GM20000 (cell line): ENCODE measurements around the gene C3orf20.
"Not testable (repeated sequence)": the region's sequence is repeated elsewhere in the genome, so short reads cannot be mapped to it uniquely, and the experiment has no call there.

Experiments used
- DNase-seq: peaks from one replicate; pipeline ENCODE4 v3.0.0; 2012; ENCODE audit warnings: low spot score
- TF ChIP-seq, protein P1 (sequence below): IDR thresholded peaks from 2 replicates; pipeline ENCODE4 v1.5.1; 2012; ENCODE audit warnings: mild to moderate bottlenecking, control low read depth; ENCODE audit errors: extremely low read depth, missing control alignments

Gene C3orf20

DNA sequence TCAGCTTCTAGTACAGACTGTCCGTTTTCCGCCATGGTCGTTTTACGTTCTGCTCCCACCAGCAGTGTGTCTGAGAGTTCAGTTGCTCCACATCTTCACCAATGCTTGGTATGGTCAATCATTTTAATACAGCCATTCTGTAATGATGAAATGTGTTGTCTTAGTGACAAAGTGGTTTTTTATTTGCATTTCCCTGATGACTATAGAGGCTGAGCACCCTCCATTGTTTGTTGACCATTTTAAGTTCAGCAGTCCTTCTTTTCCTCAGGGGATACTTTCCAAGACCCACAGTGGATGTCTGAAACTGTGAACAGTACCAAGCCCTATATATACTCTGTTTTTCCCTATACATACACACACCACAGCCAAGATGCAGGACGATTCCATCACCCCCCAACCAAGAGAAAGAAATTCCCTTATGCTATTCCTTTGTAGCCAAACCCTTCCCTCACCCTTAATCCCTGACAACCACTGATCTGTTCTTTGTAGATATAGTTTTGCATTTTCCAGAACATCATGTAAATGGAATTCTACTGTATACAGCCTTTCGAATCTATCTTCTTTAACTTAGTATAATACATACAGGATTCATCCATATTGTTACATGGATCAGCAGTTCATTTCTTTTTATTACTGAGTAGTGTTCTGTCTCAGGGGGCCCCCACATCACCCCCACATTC, 55.9 kb downstream of the C3orf20 start:
- no peak for DNase-seq

DNA sequence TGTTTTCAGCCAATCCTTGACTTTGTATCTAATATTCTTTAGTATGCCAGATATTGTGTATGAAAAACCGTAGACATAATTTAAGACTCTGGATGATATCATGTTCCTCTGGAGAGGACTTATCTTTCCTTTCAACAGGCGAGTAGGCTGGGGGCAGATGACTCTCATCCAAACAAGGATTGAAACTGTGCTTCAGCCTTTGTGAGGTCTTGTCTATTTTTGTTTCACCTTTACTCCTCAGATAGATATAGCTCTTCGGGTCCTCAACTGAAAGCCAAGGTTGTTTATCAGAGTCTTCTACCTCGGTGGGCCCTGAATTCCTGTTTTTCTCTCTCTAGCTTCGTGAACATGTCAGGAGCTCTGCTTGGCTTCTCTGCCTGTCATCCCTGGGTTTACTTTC, 66.0 kb downstream of the C3orf20 start:
- TF ChIP-seq, protein P1, sequence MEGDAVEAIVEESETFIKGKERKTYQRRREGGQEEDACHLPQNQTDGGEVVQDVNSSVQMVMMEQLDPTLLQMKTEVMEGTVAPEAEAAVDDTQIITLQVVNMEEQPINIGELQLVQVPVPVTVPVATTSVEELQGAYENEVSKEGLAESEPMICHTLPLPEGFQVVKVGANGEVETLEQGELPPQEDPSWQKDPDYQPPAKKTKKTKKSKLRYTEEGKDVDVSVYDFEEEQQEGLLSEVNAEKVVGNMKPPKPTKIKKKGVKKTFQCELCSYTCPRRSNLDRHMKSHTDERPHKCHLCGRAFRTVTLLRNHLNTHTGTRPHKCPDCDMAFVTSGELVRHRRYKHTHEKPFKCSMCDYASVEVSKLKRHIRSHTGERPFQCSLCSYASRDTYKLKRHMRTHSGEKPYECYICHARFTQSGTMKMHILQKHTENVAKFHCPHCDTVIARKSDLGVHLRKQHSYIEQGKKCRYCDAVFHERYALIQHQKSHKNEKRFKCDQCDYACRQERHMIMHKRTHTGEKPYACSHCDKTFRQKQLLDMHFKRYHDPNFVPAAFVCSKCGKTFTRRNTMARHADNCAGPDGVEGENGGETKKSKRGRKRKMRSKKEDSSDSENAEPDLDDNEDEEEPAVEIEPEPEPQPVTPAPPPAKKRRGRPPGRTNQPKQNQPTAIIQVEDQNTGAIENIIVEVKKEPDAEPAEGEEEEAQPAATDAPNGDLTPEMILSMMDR = no peak
- no peak for DNase-seq

More for the DNA sequence above, 55.9 kb downstream of the C3orf20 start:
- TF ChIP-seq, protein P1 = no peak

DNA sequence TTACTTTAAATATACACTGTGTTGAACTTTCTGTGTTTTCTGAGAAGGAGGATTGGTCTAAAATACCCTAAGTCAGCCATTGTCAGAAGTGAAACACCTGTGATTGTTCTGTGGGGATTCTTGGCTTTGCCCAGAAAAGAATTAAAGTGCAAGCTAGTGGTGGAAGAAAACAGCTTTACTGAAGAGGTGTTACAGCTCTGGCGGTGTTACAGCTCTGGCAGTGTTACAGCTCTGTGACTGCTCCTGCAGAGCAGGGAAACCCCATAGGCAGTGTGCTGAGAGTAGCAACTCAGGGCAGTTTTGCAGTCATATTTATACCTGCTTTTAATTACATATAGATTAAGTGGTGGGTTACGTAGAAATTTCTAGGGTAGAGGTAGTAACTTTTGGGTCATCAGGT, 66.6 kb downstream of the C3orf20 start:
- no peak for DNase-seq
- TF ChIP-seq, protein P1 = no peak

DNA sequence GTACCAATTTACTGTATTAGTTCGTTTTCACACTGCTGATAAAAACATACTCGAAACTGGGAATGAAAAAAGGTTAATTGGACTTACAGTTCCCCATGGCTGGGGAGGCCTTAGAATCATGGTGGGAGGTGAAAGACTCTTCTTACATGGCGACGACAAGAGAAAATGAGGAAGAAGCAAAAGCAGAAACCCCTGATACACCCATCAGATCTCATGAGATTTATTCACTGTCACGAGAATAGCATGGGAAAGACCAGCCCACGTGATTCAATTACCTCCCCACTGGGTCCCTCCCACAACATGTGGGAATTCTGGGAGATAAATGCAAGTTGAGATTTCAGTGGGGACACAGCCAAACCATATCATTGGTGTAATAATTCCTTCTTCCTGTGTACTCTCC, 69.6 kb downstream of the C3orf20 start:
- TF ChIP-seq, protein P1 = no peak
- DNase-seq = no peak

DNA sequence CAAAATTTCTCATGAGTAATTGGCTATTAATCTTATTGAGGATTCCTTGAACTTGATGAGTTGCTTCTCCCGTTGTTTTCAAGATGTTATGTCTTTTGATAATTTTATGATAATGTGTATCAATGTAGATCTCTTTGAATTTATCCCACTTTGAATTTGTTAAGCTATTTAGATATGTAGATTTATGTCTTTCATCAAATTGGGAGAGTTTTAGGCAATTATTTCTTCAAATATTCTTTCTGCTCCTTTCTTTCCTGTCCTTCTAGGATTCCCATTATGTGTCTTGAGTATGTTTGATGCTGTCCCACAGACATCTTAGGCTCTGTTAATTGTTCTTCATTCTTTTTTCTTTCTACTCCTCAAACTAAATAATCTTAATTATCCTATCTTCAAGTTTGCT, 75.7 kb downstream of the C3orf20 start:
- TF ChIP-seq, protein P1 = no peak

DNA sequence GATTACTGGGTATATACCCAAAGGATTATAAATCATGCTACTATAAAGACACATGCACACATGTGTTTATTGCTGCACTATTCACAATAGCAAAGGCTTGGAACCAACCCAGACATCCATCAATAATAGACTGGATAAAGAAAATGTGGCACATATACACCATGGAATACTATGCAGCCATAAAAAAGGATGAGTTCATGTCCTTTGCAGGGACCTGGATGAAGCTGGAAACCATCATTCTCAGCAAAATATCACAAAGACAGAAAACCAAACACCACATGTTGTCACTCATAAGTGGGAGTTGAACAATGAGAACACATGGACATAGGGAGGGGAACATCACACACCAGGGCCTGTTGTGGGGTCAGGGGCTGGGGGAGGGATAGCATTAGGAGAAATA, 78.0 kb downstream of the C3orf20 start:
- not testable (repeated sequence) for DNase-seq

More for the DNA sequence above, 75.7 kb downstream of the C3orf20 start:
- no peak for DNase-seq

DNA sequence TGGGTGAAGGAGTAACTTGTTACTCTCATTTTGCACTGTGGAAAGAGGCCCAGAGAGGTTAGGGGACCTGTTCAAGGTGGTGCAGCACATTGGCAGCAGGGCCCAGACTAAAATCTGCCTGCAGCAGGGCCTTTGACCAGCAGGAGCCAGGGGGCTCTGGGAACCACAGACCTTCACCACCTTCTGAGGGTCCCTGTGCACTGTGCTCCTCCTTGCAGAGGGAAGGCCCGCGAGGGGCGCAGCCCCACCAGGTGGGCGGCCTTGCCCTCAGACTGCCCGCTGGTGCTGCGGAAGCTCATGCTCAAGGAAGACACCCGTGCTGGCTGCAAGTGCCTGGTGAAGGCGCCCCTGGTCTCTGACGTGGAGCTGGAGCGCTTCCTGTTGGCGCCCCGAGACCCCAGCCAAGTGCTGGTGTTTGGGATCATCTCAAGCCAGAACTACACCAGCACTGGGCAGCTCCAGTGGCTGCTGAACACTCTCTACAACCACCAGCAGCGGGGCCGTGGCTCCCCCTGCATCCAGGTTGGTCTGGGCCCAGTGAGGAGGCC, 82.3 kb downstream of the C3orf20 start:
- TF ChIP-seq, protein P1 = no peak

DNA sequence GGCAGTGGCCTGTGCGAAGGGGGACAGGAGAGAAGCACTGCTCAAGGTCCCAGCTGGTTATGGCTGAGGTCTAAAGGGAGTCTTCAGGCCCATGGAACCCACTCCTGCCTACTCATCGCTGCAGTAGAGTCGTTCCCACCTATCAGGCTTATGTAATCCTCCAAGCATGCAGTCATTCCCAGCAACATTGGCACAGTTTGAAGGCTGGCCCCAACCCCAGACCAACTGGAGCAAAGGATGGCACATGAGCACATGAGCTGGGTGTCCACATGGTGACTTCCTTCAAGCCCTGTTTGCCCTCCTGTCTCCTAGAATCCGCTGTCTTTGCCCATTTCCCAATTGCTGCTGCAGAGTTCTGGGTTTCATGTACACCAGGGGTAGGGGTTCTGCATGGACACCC, 83.4 kb downstream of the C3orf20 start:
- TF ChIP-seq, protein P1 = no peak
- no peak for DNase-seq

More for the DNA sequence above, 82.3 kb downstream of the C3orf20 start:
- DNase-seq = no peak
